Natural killer cell (primary cell): ENCODE measurements around the gene RNF223. TPM values are rescaled to one million over a fixed set of nuclear protein-coding genes. Genes with fewer than 3 reads are reported as not detected.

ENCODE experiments used
- ATAC-seq, 3 donors: fragments of 150-1000 bp in 2 of 3; fragments of 200-7000 bp in 1 of 3; cut with Tn5 transposase; 1 replicate in 1 of 3; 2 replicates in 2 of 3; pipeline ENCODE4 v1.10.0; 2021; ENCODE audit warnings: mild to moderate bottlenecking in 2 of 3, moderate library complexity in 2 of 3
- DNase-seq, 2 donors: peaks; one replicate each; pipeline versions ENCODE4 v3.0.0 to v3.0.0-alpha.2; 2013 to 2021; ENCODE audit warnings: mixed read lengths in 1 of 2
- H3K27ac ChIP-seq: one replicate; pipeline ENCODE4 v1.5.1; 2013; ENCODE audit warnings: mild to moderate bottlenecking, low read length
- H3K27me3 ChIP-seq: one replicate; pipeline ENCODE4 v1.6.1; 2013; ENCODE audit warnings: low read length; ENCODE audit not compliant: control insufficient read depth, insufficient read depth
- H3K36me3 ChIP-seq: one replicate; pipeline ENCODE4 v1.6.1; 2013; ENCODE audit warnings: low read length; ENCODE audit not compliant: control insufficient read depth, insufficient read depth
- H3K4me1 ChIP-seq: one replicate; pipeline ENCODE4 v1.6.1; 2013; ENCODE audit warnings: low read length; ENCODE audit not compliant: control insufficient read depth, insufficient read depth
- H3K4me3 ChIP-seq: one replicate; pipeline ENCODE4 v1.5.1; 2013; ENCODE audit warnings: low read length
- H3K9me3 ChIP-seq: one replicate; pipeline ENCODE4 v1.6.1; 2013; ENCODE audit warnings: low read length; ENCODE audit not compliant: control insufficient read depth, insufficient read depth
- H3K27ac Mint-ChIP-seq, 2 donors: one replicate each; pipeline ENCODE4 v1.8.0; 2022; ENCODE audit warnings: mild to moderate bottlenecking in 2 of 2, mixed read lengths in 2 of 2, moderate library complexity in 1 of 2
- H3K27me3 Mint-ChIP-seq, 2 donors: one replicate each; pipeline ENCODE4 v1.8.0; 2022; ENCODE audit warnings: low read depth in 2 of 2, mixed read lengths in 2 of 2
- H3K36me3 Mint-ChIP-seq: one replicate; pipeline ENCODE4 v1.8.0; 2022; ENCODE audit warnings: mixed read lengths
- H3K4me1 Mint-ChIP-seq, 2 donors: one replicate each; pipeline ENCODE4 v1.8.0; 2022; ENCODE audit warnings: mixed read lengths in 2 of 2
- H3K4me3 Mint-ChIP-seq: one replicate; pipeline ENCODE4 v1.8.0; 2022; ENCODE audit warnings: mild to moderate bottlenecking, moderate library complexity, mixed read lengths
- H3K9me3 Mint-ChIP-seq, 2 donors: one replicate each; pipeline ENCODE4 v1.8.0; 2022; ENCODE audit warnings: mixed read lengths in 2 of 2
- CTCF ChIP-seq: fragments of 200-600 bp; IDR thresholded peaks from one replicate; pipeline ENCODE4 v1.8.0; 2022; ENCODE audit warnings: antibody characterized with exemption
- WGBS: methylation state at CpG from one replicate; pipeline ENCODE4 v1.1.7; 2013; ENCODE audit warnings: missing lambda C conversion rate; ENCODE audit not compliant: insufficient coverage; 5-methylcytosine and 5-hydroxymethylcytosine counted together
- intact Hi-C: fragments of 100-400 bp; cut with micrococcal nuclease; formaldehyde crosslinking; loops from one replicate; pipeline ENCODE4 v1.14.2; 2022
- total RNA-seq, 4 donors: library from RNA; stranded (reverse); fragments of 120-200 nt in 1 of 4; gene quantifications; one replicate each; pipeline versions ENCODE4 v1.2.3 to v1.2.4, GENCODE V29; 2013 to 2022

RNF223 gene
- total RNA-seq, 3 donors from 2014 or later (not counting 1 experiment from before 2014, with no cell fraction given) = not detected

- no peak for TF ChIP-seq CTCF
- intact Hi-C loops = no loop called here
- no peak for ATAC-seq
- no peak overlapping the region for H3K27ac Mint-ChIP-seq
- Histone ChIP-seq H3K27ac (no peak overlapping the region), H3K9me3 (no peaks in the 10 kb centered on the region), H3K4me3 (no peak overlapping the region), H3K4me1 (peaks cover 13% of the 10 kb centered on the region), H3K27me3 (peaks cover 11% of the 10 kb centered on the region), H3K36me3 (no peaks in the 10 kb centered on the region)
- 96% methylated on average over 7 of the region's 10 CpGs for WGBS
- H3K9me3 Mint-ChIP-seq = no peaks in the 10 kb centered on the region
- no peak for DNase-seq
- no peaks in the 10 kb centered on the region for H3K36me3 Mint-ChIP-seq
- H3K4me1 Mint-ChIP-seq = peaks cover 0 to 14% of the 10 kb centered on the region in 2 donors
- H3K27me3 Mint-ChIP-seq = peaks cover 0 to 9% of the 10 kb centered on the region in 2 donors
- H3K4me3 Mint-ChIP-seq = no peak overlapping the region
Observed at GRCh38 chr1:1025730-1026129, 48.4 kb downstream of the RNF223 start.

- H3K9me3 ChIP-seq = no peaks in the 10 kb centered on the region
- H3K9me3 Mint-ChIP-seq = no peaks in the 10 kb centered on the region
- H3K27ac ChIP-seq = no peak overlapping the region
- peaks cover 0 to 9% of the 10 kb centered on the region in 2 donors for H3K27me3 Mint-ChIP-seq
- no peak for DNase-seq
- ATAC-seq = no peak
- TF ChIP-seq CTCF = no peak
- 90% methylated on average over 30 of the region's 31 CpGs for WGBS
- peaks cover 16% of the 10 kb centered on the region for H3K4me1 ChIP-seq
- H3K27ac Mint-ChIP-seq = no peak overlapping the region
- H3K4me3 Mint-ChIP-seq = no peak overlapping the region
- peaks cover 11% of the 10 kb centered on the region for H3K27me3 ChIP-seq
- intact Hi-C loops = no loop called here
- H3K36me3 ChIP-seq = no peaks in the 10 kb centered on the region
- H3K4me1 Mint-ChIP-seq = peaks cover 0 to 14% of the 10 kb centered on the region in 2 donors
- no peaks in the 10 kb centered on the region for H3K36me3 Mint-ChIP-seq
- no peak overlapping the region for H3K4me3 ChIP-seq
Observed at GRCh38 chr1:1024771-1025699, 49.1 kb downstream of the RNF223 start.

GRCh38 chr1:1024149-1024770 lies 49.8 kb downstream of the RNF223 start:
- WGBS = 89% methylated on average over 8 of the region's 9 CpGs
- Mint-ChIP-seq H3K9me3 (no peaks in the 10 kb centered on the region), H3K4me1 (peaks cover 0 to 14% of the 10 kb centered on the region in 2 donors), H3K36me3 (no peaks in the 10 kb centered on the region), H3K4me3 (no peak overlapping the region), H3K27ac (no peak overlapping the region), H3K27me3 (peaks cover 0 to 9% of the 10 kb centered on the region in 2 donors)
- Histone ChIP-seq H3K4me3 (no peak overlapping the region), H3K27ac (no peak overlapping the region), H3K36me3 (no peaks in the 10 kb centered on the region), H3K4me1 (peaks cover 16% of the 10 kb centered on the region), H3K27me3 (peaks cover 11% of the 10 kb centered on the region), H3K9me3 (no peaks in the 10 kb centered on the region)
- no peak for TF ChIP-seq CTCF
- intact Hi-C loops = no loop called here
- DNase-seq = no peak
- ATAC-seq = no peak
